Activated CD8-positive, alpha-beta T cell treated with anti-CD3 and anti-CD28 coated beads, Interleukin-2, amount 10 ng/mL, durations not matched to agents 7 days and 5 days (primary cell): ENCODE data around the gene C12orf50. TPM values are rescaled to one million over a fixed set of nuclear protein-coding genes. Genes with fewer than 3 reads are reported as not detected.
A peak's percentile ranks its signal among the peaks of the same experiment; 100 is the strongest.
"Not testable (repeated sequence)": the region's sequence is repeated elsewhere in the genome, so short reads cannot be mapped to it uniquely, and the experiment has no call there.

Experiments used
- ATAC-seq: fragments of 150-1000 bp; cut with Tn5 transposase; one replicate; pipeline ENCODE4 v1.10.0; 2021; ENCODE audit warnings: moderate library complexity
- CTCF ChIA-PET: fragments of 350-600 bp; sonication (Branson Sonifier 250); formaldehyde crosslinking; loops from one replicate; lab custom pipeline; 2021; ENCODE audit warnings: antibody characterized with exemption; lab: Charles Lee
- POLR2A ChIA-PET: fragments of 350-600 bp; sonication (Branson Sonifier 250); formaldehyde crosslinking; loops from one replicate; lab custom pipeline; 2021; ENCODE audit warnings: antibody characterized with exemption; lab: Charles Lee
- DNase-seq: peaks from one replicate; pipeline ENCODE4 v3.0.0-alpha.2; 2020
- H3K27ac Mint-ChIP-seq: one replicate; pipeline ENCODE4 v1.8.0; 2021; ENCODE audit warnings: mild to moderate bottlenecking, mixed read lengths
- H3K27me3 Mint-ChIP-seq: one replicate; pipeline ENCODE4 v1.8.0; 2021; ENCODE audit warnings: low read depth, mixed read lengths
- H3K36me3 Mint-ChIP-seq: one replicate; pipeline ENCODE4 v1.8.0; 2021; ENCODE audit warnings: low read depth, mixed read lengths
- H3K4me1 Mint-ChIP-seq: one replicate; pipeline ENCODE4 v1.8.0; 2021; ENCODE audit warnings: low read depth, mixed read lengths
- H3K4me3 Mint-ChIP-seq: one replicate; pipeline ENCODE4 v1.8.0; 2021; ENCODE audit warnings: mild to moderate bottlenecking, mixed read lengths
- H3K9me3 Mint-ChIP-seq: one replicate; pipeline ENCODE4 v1.8.0; 2022; ENCODE audit warnings: mixed read lengths; ENCODE audit not compliant: insufficient read depth
- total RNA-seq, 2 experiments: library from RNA; stranded (reverse); gene quantifications; one replicate each; pipeline ENCODE4 v1.2.3, GENCODE V29; 2021

C12orf50 gene
- total RNA-seq, 2 experiments from 2014 or later = 0.11 TPM; not detected in 1

DNA sequence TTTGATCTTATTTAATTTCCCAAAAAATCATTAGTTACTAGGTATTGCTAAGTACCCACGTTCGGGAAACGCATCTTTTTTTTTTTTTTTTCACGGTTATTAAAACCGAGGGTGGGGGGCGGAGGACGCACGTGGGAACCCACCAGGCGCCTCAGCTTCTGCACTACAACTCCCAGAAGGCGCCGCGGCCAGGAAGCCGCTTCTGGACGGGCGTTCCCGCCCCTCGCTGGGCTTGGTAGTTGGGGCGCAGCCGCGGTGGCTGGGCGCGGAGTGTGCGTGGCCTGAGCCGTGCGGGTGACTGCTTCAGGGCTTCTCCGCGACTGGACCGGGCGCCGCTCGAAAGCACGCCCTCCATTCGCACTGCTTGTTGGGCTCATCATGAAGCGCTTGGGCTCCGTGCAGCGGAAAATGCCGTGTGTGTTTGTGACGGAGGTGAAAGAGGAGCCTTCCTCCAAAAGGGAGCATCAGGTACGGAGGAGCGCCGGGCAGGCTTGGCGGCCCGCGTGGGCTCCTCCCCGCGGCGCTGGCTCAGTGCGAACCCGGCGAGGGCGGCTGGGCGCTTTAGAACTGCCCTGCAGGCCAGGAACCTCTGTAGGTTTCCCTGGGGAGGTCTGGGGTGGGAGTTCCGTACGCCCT, 6.2 kb upstream of the C12orf50 start:
- ChIA-PET CTCF (no interaction called here), POLR2A (no interaction called here)
- H3K4me1 Mint-ChIP-seq = peaks cover 46% of the 10 kb centered on the region
- H3K36me3 Mint-ChIP-seq = peaks cover 9% of the 10 kb centered on the region
- peak overlapping the region; percentile 96 for H3K27ac Mint-ChIP-seq
- no peaks in the 10 kb centered on the region for H3K9me3 Mint-ChIP-seq
- ATAC-seq = peak; percentile 99
- peak overlapping the region; percentile 98 for H3K4me3 Mint-ChIP-seq
- no peaks in the 10 kb centered on the region for H3K27me3 Mint-ChIP-seq
- peak; percentile 90 for DNase-seq

DNA sequence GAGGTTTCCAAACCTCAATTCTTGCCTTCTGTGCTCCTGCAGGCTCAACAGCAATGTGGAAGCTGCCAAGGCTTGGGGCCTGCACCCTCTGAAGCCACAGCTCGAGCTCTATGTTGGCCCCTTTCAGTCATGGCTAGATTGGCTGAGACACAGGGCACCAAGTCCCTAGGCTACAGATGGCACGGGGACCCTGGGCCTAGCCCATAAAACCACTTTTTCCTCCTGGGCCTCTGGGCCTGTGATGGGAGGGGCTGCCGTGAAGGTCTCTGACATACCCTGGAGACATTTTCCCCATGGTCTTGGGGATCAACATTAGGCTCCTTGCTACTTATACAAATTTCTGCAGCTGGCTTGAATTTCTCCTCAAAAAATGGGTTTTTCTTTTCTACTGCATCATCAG, 2.0 kb upstream of the C12orf50 start:
- H3K27ac Mint-ChIP-seq, CTCF ChIA-PET, H3K4me3 Mint-ChIP-seq, H3K27me3 Mint-ChIP-seq, DNase-seq, H3K9me3 Mint-ChIP-seq, ATAC-seq, POLR2A ChIA-PET, H3K36me3 Mint-ChIP-seq: not testable (repeated sequence)
- peaks cover 20% of the 10 kb centered on the region for H3K4me1 Mint-ChIP-seq

DNA sequence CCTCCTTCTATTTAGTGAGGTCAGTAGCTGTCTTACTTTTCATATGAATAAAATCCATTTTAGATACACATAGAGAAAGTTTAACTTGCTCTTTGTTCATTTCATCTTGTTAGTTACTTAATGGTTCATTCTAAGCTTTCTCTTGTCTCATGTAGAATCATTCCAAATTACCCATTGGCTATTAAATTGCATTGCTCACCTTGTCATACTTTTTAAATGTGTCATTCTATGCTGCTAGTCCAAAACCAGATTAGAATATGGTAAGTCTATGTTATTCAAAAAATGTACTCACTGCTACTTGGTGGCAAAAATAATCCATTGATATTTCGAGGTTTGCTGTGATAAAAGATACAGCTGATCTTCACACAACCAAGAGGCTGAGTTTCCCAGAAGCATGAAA, 3.0 kb downstream of the C12orf50 start:
- H3K36me3 Mint-ChIP-seq = no peaks in the 10 kb centered on the region
- DNase-seq = no peak
- POLR2A ChIA-PET = no interaction called here
- no peak overlapping the region for H3K4me3 Mint-ChIP-seq
- no peak overlapping the region for H3K27ac Mint-ChIP-seq
- no peaks in the 10 kb centered on the region for H3K27me3 Mint-ChIP-seq
- CTCF ChIA-PET = no interaction called here
- no peak for ATAC-seq
- no peaks in the 10 kb centered on the region for H3K9me3 Mint-ChIP-seq
- H3K4me1 Mint-ChIP-seq = no peaks in the 10 kb centered on the region

DNA sequence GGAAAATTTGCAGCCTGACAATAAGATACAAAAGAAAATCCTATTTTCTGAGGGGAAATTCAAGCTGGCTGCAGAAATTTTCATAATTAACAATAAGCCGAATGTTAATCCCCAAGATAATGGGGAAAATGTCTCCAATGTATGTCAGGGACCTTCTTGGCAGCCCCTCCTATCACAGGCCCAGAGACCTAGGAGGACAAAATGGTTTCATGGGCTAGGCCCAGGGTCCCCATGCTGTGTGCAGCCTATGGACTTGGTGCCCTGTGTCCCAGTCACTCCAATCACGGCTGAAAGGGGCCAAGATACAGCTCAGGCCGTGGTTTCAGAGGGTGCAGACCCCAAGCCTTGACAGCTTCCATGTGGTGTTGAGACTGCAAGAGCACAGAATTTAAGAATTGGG, 11.2 kb downstream of the C12orf50 start:
- ATAC-seq = no peak
- CTCF ChIA-PET = no interaction called here
- Mint-ChIP-seq H3K27me3 (no peaks in the 10 kb centered on the region), H3K36me3 (no peaks in the 10 kb centered on the region), H3K4me1 (no peaks in the 10 kb centered on the region), H3K27ac (no peak overlapping the region), H3K9me3 (no peaks in the 10 kb centered on the region), H3K4me3 (no peak overlapping the region)
- POLR2A ChIA-PET = no interaction called here
- no peak for DNase-seq

DNA sequence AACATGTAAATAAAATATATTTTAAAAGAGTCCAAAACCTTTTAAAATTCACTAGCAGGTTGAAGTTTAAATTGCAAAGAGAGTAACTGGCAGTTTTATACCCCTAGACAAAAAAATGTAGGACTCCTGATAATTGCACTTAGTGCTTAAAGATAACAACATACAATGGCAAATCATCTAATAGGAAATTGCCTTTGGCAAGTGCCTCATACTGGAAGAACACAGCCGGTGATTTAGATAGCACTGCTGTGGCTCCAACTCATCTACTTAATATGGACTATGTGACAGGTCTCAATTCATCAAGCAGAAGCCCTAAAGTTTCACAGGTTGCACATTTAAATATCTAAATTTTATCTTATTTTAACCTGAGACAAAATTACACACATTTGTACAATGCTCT, 13.4 kb downstream of the C12orf50 start:
- DNase-seq (no peak), ATAC-seq (no peak)
- H3K9me3 Mint-ChIP-seq = no peaks in the 10 kb centered on the region
- no peak overlapping the region for H3K27ac Mint-ChIP-seq
- H3K36me3 Mint-ChIP-seq = no peaks in the 10 kb centered on the region
- POLR2A ChIA-PET = no interaction called here
- CTCF ChIA-PET = no interaction called here
- H3K27me3 Mint-ChIP-seq = no peaks in the 10 kb centered on the region
- H3K4me3 Mint-ChIP-seq = no peak overlapping the region
- no peaks in the 10 kb centered on the region for H3K4me1 Mint-ChIP-seq

DNA sequence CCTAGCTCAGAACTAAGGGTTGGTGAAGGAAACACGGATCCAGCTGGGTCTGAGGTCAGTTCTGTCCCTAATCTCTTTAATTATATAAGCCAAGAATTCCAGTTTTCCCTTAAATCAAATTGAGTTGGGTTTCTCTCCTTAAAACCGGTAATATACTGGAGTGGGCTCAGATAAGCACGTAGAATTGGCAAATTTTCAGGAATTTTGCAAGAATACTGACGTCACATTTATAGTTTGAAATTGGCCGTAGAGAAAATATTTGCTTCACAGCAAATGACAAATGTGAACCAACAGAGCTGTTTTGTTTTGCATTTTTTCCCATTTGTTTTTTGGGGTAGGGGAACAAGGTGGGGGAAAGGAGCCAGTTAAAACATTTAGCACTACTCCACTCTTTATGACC, 17.4 kb downstream of the C12orf50 start:
- no peak overlapping the region for H3K4me3 Mint-ChIP-seq
- no peaks in the 10 kb centered on the region for H3K9me3 Mint-ChIP-seq
- CTCF ChIA-PET = no interaction called here
- ATAC-seq (no peak), DNase-seq (no peak)
- no peaks in the 10 kb centered on the region for H3K4me1 Mint-ChIP-seq
- H3K27me3 Mint-ChIP-seq = no peaks in the 10 kb centered on the region
- no peaks in the 10 kb centered on the region for H3K36me3 Mint-ChIP-seq
- no peak overlapping the region for H3K27ac Mint-ChIP-seq
- POLR2A ChIA-PET = no interaction called here

DNA sequence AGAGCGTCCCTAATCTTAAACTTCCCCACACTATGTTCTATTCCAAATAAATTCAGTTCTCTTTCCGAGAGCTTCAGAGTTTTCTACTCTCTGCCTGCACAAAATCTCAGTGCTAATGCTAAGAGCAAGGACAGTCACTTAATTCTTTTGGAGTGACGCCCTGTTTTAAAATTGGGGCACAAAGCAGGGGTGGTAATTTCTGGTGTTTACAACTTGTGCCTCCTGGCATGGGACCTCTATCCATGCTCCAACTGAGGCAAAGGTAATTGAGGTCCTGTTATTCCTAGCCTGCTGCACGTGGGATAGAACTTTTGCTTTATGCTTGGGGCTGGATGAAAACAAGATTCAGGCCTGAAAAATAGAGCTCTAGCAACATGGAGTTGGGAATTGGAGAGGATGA, 22.9 kb downstream of the C12orf50 start:
- H3K9me3 Mint-ChIP-seq = no peaks in the 10 kb centered on the region
- DNase-seq (no peak), ATAC-seq (no peak)
- ChIA-PET POLR2A (no interaction called here), CTCF (no interaction called here)
- no peaks in the 10 kb centered on the region for H3K36me3 Mint-ChIP-seq
- H3K27me3 Mint-ChIP-seq = no peaks in the 10 kb centered on the region
- H3K4me3 Mint-ChIP-seq = no peak overlapping the region
- H3K4me1 Mint-ChIP-seq = no peaks in the 10 kb centered on the region
- no peak overlapping the region for H3K27ac Mint-ChIP-seq

DNA sequence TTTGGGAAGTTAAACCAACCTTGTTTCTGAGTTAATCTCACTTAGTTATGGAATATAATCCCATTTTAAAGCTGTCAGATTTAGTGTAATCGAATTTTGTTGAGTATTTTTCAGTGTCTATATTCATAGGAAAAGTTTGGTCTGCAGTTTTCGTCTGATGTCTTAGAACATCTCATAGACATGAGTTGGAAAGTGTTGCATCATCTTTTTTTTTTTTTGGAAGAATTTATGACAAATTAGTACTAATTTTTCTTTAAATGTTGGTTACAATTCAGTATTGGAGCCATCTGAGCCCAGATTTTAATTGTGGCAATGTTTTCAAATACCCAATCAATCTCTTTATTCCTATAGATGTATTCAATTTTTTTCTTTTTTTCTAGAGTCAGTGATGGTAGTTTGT, 27.9 kb downstream of the C12orf50 start:
- Mint-ChIP-seq H3K9me3 (no peaks in the 10 kb centered on the region), H3K36me3 (no peaks in the 10 kb centered on the region), H3K4me1 (no peaks in the 10 kb centered on the region), H3K27ac (no peak overlapping the region), H3K27me3 (peaks cover 5% of the 10 kb centered on the region), H3K4me3 (no peak overlapping the region)
- POLR2A ChIA-PET = no interaction called here
- DNase-seq = no peak
- ATAC-seq = no peak
- CTCF ChIA-PET = no interaction called here

DNA sequence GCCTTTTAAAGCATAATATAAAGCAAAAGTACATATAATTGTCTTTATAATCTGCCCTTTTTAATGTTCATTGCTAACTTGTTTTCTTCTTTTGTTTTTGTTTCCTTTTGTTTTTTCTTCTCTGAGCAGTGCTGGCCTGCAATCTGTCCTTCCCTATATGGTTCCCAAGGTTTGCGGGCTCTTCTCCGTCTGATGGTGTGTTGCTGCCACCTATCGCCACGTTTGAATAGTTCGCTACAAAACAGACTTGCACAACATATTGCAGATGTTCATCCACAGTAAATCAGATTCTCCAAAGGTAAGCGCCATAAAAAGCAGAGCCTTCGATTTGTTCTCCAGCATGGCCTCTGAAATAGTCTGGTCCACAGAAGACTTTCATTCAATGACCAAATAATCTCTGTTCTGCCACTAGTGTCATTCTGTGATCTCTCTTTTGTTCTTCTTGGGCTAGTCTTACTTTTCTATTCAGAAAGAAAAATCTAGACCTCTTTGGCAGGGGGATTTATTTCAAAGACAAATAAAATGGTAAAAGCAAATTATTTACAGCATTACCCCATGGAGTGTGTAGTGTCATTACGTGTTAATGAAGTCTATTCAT, 33.5 kb downstream of the C12orf50 start:
- H3K4me3 Mint-ChIP-seq = no peak overlapping the region
- H3K27ac Mint-ChIP-seq = no peak overlapping the region
- ATAC-seq (peak; percentile 49), DNase-seq (peak; percentile 51)
- no peaks in the 10 kb centered on the region for H3K4me1 Mint-ChIP-seq
- ChIA-PET CTCF (no interaction called here), POLR2A (no interaction called here)
- peaks cover 5% of the 10 kb centered on the region for H3K27me3 Mint-ChIP-seq
- no peaks in the 10 kb centered on the region for H3K36me3 Mint-ChIP-seq
- no peaks in the 10 kb centered on the region for H3K9me3 Mint-ChIP-seq

DNA sequence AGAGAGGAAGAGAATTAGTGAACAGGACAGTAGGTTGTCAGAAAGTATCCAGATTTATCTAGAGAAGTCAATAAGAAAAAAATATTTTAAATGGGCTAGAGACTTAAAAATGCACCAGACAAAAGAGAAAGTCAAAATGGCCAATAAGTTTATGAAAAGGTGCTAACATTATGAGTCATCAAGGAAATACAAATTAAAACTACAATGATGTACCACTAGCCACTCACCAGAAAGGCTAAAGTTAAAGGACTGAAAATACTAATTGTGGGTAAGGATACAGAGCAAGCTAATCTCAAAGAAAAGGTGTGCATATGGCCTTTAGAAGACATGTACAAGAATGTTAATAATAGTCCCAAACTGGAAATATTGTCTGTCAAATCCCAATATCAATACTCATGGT, 37.7 kb downstream of the C12orf50 start:
- Mint-ChIP-seq H3K4me3 (no peak overlapping the region), H3K9me3 (no peaks in the 10 kb centered on the region), H3K27ac (no peak overlapping the region), H3K36me3 (no peaks in the 10 kb centered on the region), H3K27me3 (no peaks in the 10 kb centered on the region), H3K4me1 (no peaks in the 10 kb centered on the region)
- ChIA-PET CTCF (no interaction called here), POLR2A (no interaction called here)
- no peak for ATAC-seq
- no peak for DNase-seq

DNA sequence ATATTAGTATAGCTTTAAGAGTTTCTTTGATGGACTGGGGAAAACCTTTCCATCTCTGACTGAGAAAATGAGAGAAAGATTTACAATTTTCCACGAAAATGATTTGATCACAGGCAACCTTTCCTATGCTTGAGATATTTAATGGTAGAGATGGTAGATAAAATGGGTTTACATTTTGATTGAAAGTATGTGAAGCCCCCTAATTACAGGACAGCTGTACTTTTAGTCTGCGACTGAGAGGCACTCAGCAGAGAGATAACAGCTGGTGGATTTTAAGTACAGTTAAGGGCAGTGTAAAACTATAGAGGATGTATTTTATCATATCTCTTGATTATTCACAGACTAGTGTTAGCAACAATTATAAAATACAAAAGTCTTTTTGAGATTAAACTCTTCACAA, 40.7 kb downstream of the C12orf50 start:
- ChIA-PET CTCF (no interaction called here), POLR2A (no interaction called here)
- Mint-ChIP-seq H3K27me3 (no peaks in the 10 kb centered on the region), H3K36me3 (no peaks in the 10 kb centered on the region), H3K4me1 (no peaks in the 10 kb centered on the region), H3K4me3 (no peak overlapping the region), H3K27ac (no peak overlapping the region), H3K9me3 (no peaks in the 10 kb centered on the region)
- DNase-seq (no peak), ATAC-seq (no peak)

DNA sequence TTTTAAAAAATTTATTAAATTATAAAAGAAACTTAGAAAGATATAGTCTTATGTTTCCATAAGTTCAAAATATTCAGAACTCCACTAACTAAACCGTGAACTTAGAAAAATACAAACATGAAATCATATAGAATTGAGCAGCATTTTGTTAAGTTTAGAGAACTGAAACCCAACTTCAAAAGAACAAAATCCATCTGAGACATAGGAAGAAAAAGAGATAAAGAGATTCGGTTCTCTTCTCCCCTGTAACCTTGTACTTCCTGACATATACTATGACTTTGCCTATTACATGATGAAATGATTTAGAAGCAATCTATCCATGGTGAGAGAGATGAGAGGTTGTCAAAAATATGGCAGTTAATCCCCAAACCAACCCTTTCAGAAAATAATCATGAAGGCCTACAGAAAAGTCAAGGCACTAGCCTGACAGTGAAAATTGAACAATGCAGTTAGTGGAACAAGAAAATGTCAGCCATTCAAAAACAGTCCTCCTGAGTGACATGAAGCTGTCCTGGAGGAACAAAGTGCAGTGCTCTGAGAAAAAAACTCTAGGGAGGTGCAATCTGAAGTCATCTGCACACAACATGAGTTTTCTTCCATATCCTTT, 44.0 kb downstream of the C12orf50 start:
- no peaks in the 10 kb centered on the region for H3K4me1 Mint-ChIP-seq
- CTCF ChIA-PET = no interaction called here
- no peak overlapping the region for H3K27ac Mint-ChIP-seq
- no peaks in the 10 kb centered on the region for H3K9me3 Mint-ChIP-seq
- POLR2A ChIA-PET = no interaction called here
- H3K36me3 Mint-ChIP-seq = no peaks in the 10 kb centered on the region
- H3K27me3 Mint-ChIP-seq = no peaks in the 10 kb centered on the region
- no peak for ATAC-seq
- DNase-seq = no peak
- no peak overlapping the region for H3K4me3 Mint-ChIP-seq
